Measurements from ENCODE around the gene TNFSF11. TPM values are rescaled to one million over a fixed set of nuclear protein-coding genes. Genes with fewer than 3 reads are reported as not detected.

The TNFSF11 gene
- total and polyA plus RNA-seq, 2 donors (not counting 1 experiment from before 2014, with no cell fraction given), result not detected

- H3K36me3 ChIP-seq (replicated peaks in 1 of 2; ENCODE audit: control extremely low read depth in 1 of 2, control insufficient read depth in 1 of 2, extremely low read depth in 1 of 2, insufficient read depth in 2 of 2, low read length in 1 of 2), result no peaks in the 10 kb centered on the region
- ATAC-seq (ENCODE audit: low read depth), result no peak
- no peaks in the 10 kb centered on the region for H3K4me1 Mint-ChIP-seq
- no peak overlapping the region for H3K27ac ChIP-seq (ENCODE audit: low read length in 2 of 2)
- no peak overlapping the region for H3K4me3 ChIP-seq (ENCODE audit: control extremely low read depth in 1 of 5, extremely low read depth in 1 of 5, insufficient read depth in 1 of 5, low read depth in 2 of 5, low read length in 4 of 5)
- H3K4me1 ChIP-seq (ENCODE audit: control insufficient read depth in 2 of 2, insufficient read depth in 2 of 2, low read length in 2 of 2), result no peaks in the 10 kb centered on the region
- no peak overlapping the region for H3K4me3 Mint-ChIP-seq
- no peaks in the 10 kb centered on the region for H3K9me3 Mint-ChIP-seq (ENCODE audit: insufficient read depth)
- no peak for DNase-seq
- ChIA-PET POLR2A (no interaction called here), CTCF (no interaction called here)
- no peaks in the 10 kb centered on the region for H3K79me2 ChIP-seq (ENCODE audit: control insufficient read depth, insufficient read depth, low read length)
- no peak overlapping the region for H3K4me2 ChIP-seq (replicated peaks; ENCODE audit: low read depth, low read length, poor library complexity, severe bottlenecking)
- H4K20me1 ChIP-seq (ENCODE audit: control insufficient read depth, insufficient read depth, low read length, poor library complexity, severe bottlenecking), result no peaks in the 10 kb centered on the region
- H3K9me3 ChIP-seq (ENCODE audit: control extremely low read depth in 1 of 3, control insufficient read depth in 2 of 3, insufficient read depth in 1 of 3, low read length in 2 of 3), result no peaks in the 10 kb centered on the region
- H3K27me3 ChIP-seq (replicated peaks in 1 of 4; ENCODE audit: control extremely low read depth in 1 of 4, control insufficient read depth in 3 of 4, insufficient read depth in 4 of 4, low read length in 3 of 4), result peaks cover 0 to 8% (median 4%) of the 10 kb centered on the region in 4 experiments
- intact Hi-C loops (cut with micrococcal nuclease), result no loop called here
- H3K27me3 Mint-ChIP-seq, result peaks cover 43% of the 10 kb centered on the region
- no peak overlapping the region for H2AFZ ChIP-seq (ENCODE audit: insufficient read depth, low read depth, low read length, poor library complexity, severe bottlenecking)
- H3K27ac Mint-ChIP-seq, result no peak overlapping the region
- WGBS (ENCODE audit: insufficient coverage), result 100% methylated on average over 1 of the region's 1 CpG
- H3K9ac ChIP-seq (ENCODE audit: low read length), result no peak overlapping the region
- TF ChIP-seq CTCF (IDR thresholded peaks at IDR 0.05) (no peak), EZH2 (IDR thresholded peaks at IDR 0.05; ENCODE audit: borderline replicate concordance, insufficient read depth, low read depth, low read length, poor library complexity, severe bottlenecking) (no peak)
Measured at GRCh38 chr13:42652642-42653415, 78.9 kb downstream of the TNFSF11 start.

- 60% methylated on average over 1 of the region's 3 CpGs for WGBS (ENCODE audit: insufficient coverage)
- Histone ChIP-seq H4K20me1 (ENCODE audit: control insufficient read depth, insufficient read depth, low read length, poor library complexity, severe bottlenecking) (no peaks in the 10 kb centered on the region), H3K4me3 (ENCODE audit: control extremely low read depth in 1 of 5, extremely low read depth in 1 of 5, insufficient read depth in 1 of 5, low read depth in 2 of 5, low read length in 4 of 5) (no peak overlapping the region), H3K79me2 (ENCODE audit: control insufficient read depth, insufficient read depth, low read length) (no peaks in the 10 kb centered on the region), H3K27ac (ENCODE audit: low read length in 2 of 2) (no peak overlapping the region), H3K27me3 (replicated peaks in 1 of 4; ENCODE audit: control extremely low read depth in 1 of 4, control insufficient read depth in 3 of 4, insufficient read depth in 4 of 4, low read length in 3 of 4) (peaks cover 0 to 11% (median 4%) of the 10 kb centered on the region in 4 experiments), H3K36me3 (replicated peaks in 1 of 2; ENCODE audit: control extremely low read depth in 1 of 2, control insufficient read depth in 1 of 2, extremely low read depth in 1 of 2, insufficient read depth in 2 of 2, low read length in 1 of 2) (no peaks in the 10 kb centered on the region), H2AFZ (ENCODE audit: insufficient read depth, low read depth, low read length, poor library complexity, severe bottlenecking) (no peak overlapping the region), H3K9me3 (ENCODE audit: control extremely low read depth in 1 of 3, control insufficient read depth in 2 of 3, insufficient read depth in 1 of 3, low read length in 2 of 3) (no peaks in the 10 kb centered on the region), H3K4me1 (ENCODE audit: control insufficient read depth in 2 of 2, insufficient read depth in 2 of 2, low read length in 2 of 2) (no peaks in the 10 kb centered on the region), H3K9ac (ENCODE audit: low read length) (no peak overlapping the region), H3K4me2 (replicated peaks; ENCODE audit: low read depth, low read length, poor library complexity, severe bottlenecking) (no peak overlapping the region)
- CTCF ChIA-PET, result no interaction called here
- intact Hi-C loops (cut with micrococcal nuclease), result no loop called here
- H3K27ac Mint-ChIP-seq, result no peak overlapping the region
- ATAC-seq (ENCODE audit: low read depth) (no peak), DNase-seq (no peak)
- TF ChIP-seq EZH2 (IDR thresholded peaks at IDR 0.05; ENCODE audit: borderline replicate concordance, insufficient read depth, low read depth, low read length, poor library complexity, severe bottlenecking) (no peak), CTCF (IDR thresholded peaks at IDR 0.05) (no peak)
- H3K4me1 Mint-ChIP-seq, result no peaks in the 10 kb centered on the region
- no peak overlapping the region for H3K4me3 Mint-ChIP-seq
- H3K27me3 Mint-ChIP-seq, result peaks cover 47% of the 10 kb centered on the region
- no peaks in the 10 kb centered on the region for H3K9me3 Mint-ChIP-seq (ENCODE audit: insufficient read depth)
- POLR2A ChIA-PET, result no interaction called here
Measured at GRCh38 chr13:42653679-42654078, 79.7 kb downstream of the TNFSF11 start.
